Measurements from ENCODE around the gene ATP1A3. TPM values are rescaled to one million over a fixed set of nuclear protein-coding genes. Genes with fewer than 3 reads are reported as not detected.

ATP1A3 gene
- total RNA-seq, 2 experiments from 2014 or later = 5.5 to 5.9 TPM

DNA sequence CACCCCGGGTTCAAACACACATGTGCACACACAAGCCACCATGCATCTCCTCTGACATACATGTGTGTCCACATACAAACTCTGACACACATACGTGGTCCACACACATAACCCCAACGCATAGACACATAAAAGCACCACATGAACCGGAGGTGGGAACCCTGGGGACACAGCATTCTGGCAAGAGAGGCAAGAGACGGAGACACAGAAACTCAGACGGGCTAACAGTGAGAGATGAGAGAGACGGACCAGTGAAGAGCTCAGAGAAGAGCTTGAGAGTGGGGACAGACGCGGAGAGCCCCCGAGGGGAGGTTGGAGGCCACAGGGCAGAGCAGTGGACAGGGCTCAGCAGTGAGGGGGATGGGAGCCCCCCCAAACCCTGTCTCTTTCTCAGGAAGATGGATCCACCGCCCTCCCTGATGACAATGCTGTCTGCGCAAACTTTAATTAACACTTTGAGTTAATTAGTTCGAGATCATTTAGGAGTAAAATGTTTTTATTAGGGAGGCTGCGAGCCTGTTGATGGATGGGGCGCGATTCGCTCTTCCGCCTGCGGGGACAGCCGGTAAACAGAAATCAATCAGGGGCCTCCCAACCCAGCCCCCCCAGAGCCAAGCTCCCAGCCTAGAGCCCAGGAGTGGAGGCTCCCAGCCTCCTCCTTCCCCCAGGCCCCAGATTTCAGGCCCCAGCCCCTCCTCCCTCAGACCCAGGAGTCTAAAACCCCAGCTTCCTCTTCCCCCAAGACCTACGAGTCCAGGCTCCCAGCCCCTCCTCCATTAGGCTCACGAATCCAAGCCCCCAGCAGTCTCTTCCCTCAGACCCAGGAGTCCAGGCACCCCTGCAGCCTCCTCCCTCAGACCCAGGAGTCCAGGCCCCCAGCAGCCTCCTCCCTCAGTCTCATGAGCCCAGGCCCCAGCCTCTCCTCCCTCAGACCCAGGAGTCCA, 56.2 kb downstream of the ATP1A3 start:
- Mint-ChIP-seq H3K4me1 (ENCODE audit: low read depth) (peaks cover 48% of the 10 kb centered on the region), H3K9me3 (no peaks in the 10 kb centered on the region), H3K27me3 (peaks cover 16% of the 10 kb centered on the region), H3K4me3 (no peak overlapping the region), H3K27ac (peak overlapping the region; percentile 50), H3K36me3 (ENCODE audit: low read depth) (peaks cover 2% of the 10 kb centered on the region)
- ATAC-seq (no peak), DNase-seq (no peak)
- TF ChIP-seq, protein P1, sequence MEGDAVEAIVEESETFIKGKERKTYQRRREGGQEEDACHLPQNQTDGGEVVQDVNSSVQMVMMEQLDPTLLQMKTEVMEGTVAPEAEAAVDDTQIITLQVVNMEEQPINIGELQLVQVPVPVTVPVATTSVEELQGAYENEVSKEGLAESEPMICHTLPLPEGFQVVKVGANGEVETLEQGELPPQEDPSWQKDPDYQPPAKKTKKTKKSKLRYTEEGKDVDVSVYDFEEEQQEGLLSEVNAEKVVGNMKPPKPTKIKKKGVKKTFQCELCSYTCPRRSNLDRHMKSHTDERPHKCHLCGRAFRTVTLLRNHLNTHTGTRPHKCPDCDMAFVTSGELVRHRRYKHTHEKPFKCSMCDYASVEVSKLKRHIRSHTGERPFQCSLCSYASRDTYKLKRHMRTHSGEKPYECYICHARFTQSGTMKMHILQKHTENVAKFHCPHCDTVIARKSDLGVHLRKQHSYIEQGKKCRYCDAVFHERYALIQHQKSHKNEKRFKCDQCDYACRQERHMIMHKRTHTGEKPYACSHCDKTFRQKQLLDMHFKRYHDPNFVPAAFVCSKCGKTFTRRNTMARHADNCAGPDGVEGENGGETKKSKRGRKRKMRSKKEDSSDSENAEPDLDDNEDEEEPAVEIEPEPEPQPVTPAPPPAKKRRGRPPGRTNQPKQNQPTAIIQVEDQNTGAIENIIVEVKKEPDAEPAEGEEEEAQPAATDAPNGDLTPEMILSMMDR (IDR thresholded peaks at IDR 0.05) = peak; percentile 59
- intact Hi-C loops (cut with micrococcal nuclease) = no loop called here
- ChIA-PET POLR2A (interaction anchor here (1.0 to 2.3 kb wide), 10 partner anchors 8 to 78 kb away, joined by 3 to 11 read pairs (median 6); partner anchors contain the start of gene RPS19), CTCF (interaction anchor here (1.1 to 2.6 kb wide), 4 partner anchors 7 to 77 kb away, joined by 4 to 10 read pairs (median 8); partner anchors contain the start of gene RPS19)

DNA sequence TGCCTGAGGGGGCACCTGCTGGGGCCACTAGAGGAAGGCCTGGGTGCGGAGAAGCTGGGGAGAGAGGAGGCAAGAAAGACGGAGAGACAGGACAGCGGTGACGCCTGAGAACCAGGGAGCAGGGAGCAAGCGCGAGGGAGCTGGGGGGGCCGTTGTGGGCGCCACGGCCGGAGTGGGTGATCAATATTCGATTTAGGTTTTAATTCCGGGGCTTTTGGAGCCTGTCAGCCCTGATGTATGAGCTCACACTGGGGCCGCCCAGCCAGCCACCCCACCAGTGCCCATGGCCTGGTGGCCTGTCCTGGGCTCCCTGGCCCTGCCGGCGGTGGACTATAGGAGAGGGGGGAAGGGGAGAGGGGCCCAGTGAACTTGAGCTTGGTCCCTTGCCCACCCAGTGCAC, 57.1 kb downstream of the ATP1A3 start:
- peaks cover 14% of the 10 kb centered on the region for H3K27me3 Mint-ChIP-seq
- intact Hi-C loops (cut with micrococcal nuclease) = no loop called here
- POLR2A ChIA-PET = interaction anchor here (1.0 to 2.3 kb wide), 10 partner anchors 9 to 77 kb away, joined by 3 to 11 read pairs (median 6); partner anchors contain the start of gene RPS19
- CTCF ChIA-PET = interaction anchor here (0.9 to 2.6 kb wide), 6 partner anchors 8 to 78 kb away, joined by 3 to 10 read pairs (median 5); partner anchors contain the start of gene RPS19
- H3K9me3 Mint-ChIP-seq = no peaks in the 10 kb centered on the region
- ATAC-seq (no peak), DNase-seq (no peak)
- TF ChIP-seq, protein P1 (IDR thresholded peaks at IDR 0.05) = no peak
- H3K4me1 Mint-ChIP-seq (ENCODE audit: low read depth) = peaks cover 48% of the 10 kb centered on the region
- no peaks in the 10 kb centered on the region for H3K36me3 Mint-ChIP-seq (ENCODE audit: low read depth)
- H3K27ac Mint-ChIP-seq = no peak overlapping the region
- no peak overlapping the region for H3K4me3 Mint-ChIP-seq

DNA sequence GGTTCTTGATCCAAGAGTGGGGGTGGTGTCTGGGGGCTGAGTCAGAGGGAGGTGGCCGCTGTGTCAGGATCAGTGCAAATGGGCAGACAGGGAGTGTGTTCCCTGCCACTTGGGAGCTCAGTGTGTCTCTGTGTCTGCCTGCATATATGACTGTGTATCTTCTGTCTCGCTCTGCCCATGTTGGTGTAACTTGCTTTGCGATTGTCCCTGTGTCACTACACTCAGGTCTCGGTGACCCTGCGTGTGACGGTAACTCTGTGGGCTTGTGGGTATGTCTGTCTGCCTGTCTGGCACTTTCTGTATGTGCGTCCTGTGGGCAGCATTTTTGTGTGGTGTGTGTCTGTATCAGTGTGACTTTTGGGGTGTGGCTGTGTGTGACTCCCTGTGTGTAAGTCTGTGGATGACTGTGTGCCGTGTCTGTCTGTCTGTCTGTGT, 57.6 kb downstream of the ATP1A3 start:
- Mint-ChIP-seq H3K4me3 (no peak overlapping the region), H3K27ac (peak overlapping the region; percentile 53), H3K4me1 (ENCODE audit: low read depth) (peaks cover 44% of the 10 kb centered on the region), H3K27me3 (peaks cover 10% of the 10 kb centered on the region), H3K36me3 (ENCODE audit: low read depth) (no peaks in the 10 kb centered on the region), H3K9me3 (no peaks in the 10 kb centered on the region)
- peak; percentile 48 for ATAC-seq
- DNase-seq = peak; percentile 59
- TF ChIP-seq, protein P1 (IDR thresholded peaks at IDR 0.05) = no peak
- intact Hi-C loops (cut with micrococcal nuclease) = no loop called here
- ChIA-PET POLR2A (interaction anchor here (1.0 to 2.3 kb wide), 8 partner anchors 9 to 76 kb away, joined by 3 to 11 read pairs (median 7); partner anchors contain the start of gene RPS19), CTCF (interaction anchor here (0.9 to 2.6 kb wide), 5 partner anchors 8 to 78 kb away, joined by 3 to 10 read pairs (median 6); no protein-coding TSS in a partner anchor)

DNA sequence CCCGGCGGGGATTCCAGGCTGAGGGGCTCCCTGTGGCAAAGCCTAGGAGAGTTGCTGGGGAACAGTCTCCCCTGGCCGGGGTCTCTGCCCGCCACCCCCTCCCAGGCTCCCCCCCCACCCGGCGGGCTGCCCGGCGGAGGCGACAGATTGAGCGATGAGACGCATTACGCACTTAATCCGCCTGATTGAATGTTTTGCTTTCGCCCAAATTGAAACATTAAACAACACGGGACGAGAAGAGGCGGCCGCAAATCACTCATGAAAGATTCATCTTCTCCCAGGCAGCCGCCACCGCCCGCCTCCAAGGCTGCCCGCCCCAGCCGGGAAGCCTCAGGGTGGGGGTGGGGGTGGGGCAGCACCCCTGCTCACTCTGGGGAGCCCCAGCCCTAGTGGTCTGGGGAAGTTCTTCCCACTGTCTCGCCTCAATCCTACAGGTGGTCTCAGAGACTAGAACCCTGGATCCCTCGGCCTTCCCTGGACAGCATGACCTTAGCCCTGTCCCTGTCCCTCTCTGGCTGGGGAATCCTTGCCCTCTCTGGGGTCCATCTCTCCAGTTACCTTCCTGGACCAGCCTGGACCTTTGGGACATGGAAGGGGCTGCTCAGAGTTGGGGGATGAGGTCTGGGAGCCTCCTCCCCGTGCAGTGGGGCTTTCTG, 58.1 kb downstream of the ATP1A3 start:
- no peak overlapping the region for H3K4me3 Mint-ChIP-seq
- H3K4me1 Mint-ChIP-seq (ENCODE audit: low read depth) = peaks cover 41% of the 10 kb centered on the region
- peak overlapping the region; percentile 53 for H3K27ac Mint-ChIP-seq
- ChIA-PET POLR2A (interaction anchor here (1.6 to 2.3 kb wide), 4 partner anchors 24 to 76 kb away, joined by 5 to 9 read pairs (median 6); partner anchors contain the start of gene RPS19), CTCF (interaction anchor here (0.8 to 2.6 kb wide), 4 partner anchors 11 to 65 kb away, joined by 3 to 10 read pairs (median 6); no protein-coding TSS in a partner anchor)
- intact Hi-C loops (cut with micrococcal nuclease) = no loop called here
- H3K27me3 Mint-ChIP-seq = peaks cover 10% of the 10 kb centered on the region
- no peaks in the 10 kb centered on the region for H3K9me3 Mint-ChIP-seq
- TF ChIP-seq, protein P1 (IDR thresholded peaks at IDR 0.05) = no peak
- no peaks in the 10 kb centered on the region for H3K36me3 Mint-ChIP-seq (ENCODE audit: low read depth)
- ATAC-seq (no peak), DNase-seq (no peak)

All from activated CD8-positive, alpha-beta T cell treated with anti-CD3 and anti-CD28 coated beads for 36 hours (primary cell).